ENCODE results near the gene CREG1. TPM values are rescaled to one million over a fixed set of nuclear protein-coding genes. Genes with fewer than 3 reads are reported as not detected.

CREG1 gene
- total RNA-seq, 1 experiment from 2014 or later = 21.7 TPM

- ChIA-PET CTCF (interaction anchor here (1.5 to 3.1 kb wide), 2 partner anchors 84 to 85 kb away, joined by 4 to 37 read pairs; no protein-coding TSS in a partner anchor), POLR2A (no interaction called here)
- H3K36me3 Mint-ChIP-seq = peaks cover 9% of the 10 kb centered on the region
- peaks cover 2% of the 10 kb centered on the region; the same call in 1 of the 2 replicates for H3K4me1 Mint-ChIP-seq
- no peak overlapping the region for H3K4me3 Mint-ChIP-seq
- H3K9me3 Mint-ChIP-seq = peaks cover 26% of the 10 kb centered on the region
- TF ChIP-seq, protein P1, sequence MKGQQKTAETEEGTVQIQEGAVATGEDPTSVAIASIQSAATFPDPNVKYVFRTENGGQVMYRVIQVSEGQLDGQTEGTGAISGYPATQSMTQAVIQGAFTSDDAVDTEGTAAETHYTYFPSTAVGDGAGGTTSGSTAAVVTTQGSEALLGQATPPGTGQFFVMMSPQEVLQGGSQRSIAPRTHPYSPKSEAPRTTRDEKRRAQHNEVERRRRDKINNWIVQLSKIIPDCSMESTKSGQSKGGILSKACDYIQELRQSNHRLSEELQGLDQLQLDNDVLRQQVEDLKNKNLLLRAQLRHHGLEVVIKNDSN (CRISPR knock-in tag; IDR thresholded peaks at IDR 0.05) = no peak
- TF ChIP-seq ATF6 (CRISPR knock-in tag; IDR thresholded peaks at IDR 0.05) (no peak), SP1 (CRISPR knock-in tag; conservative IDR thresholded peaks at IDR 0.05) (no peak), ZNF317 (CRISPR knock-in tag; IDR thresholded peaks at IDR 0.05; ENCODE audit: borderline replicate concordance, low read depth) (no peak), ESRRA (CRISPR knock-in tag; IDR thresholded peaks at IDR 0.05; ENCODE audit: borderline replicate concordance) (no peak)
- TF ChIP-seq, protein P2, sequence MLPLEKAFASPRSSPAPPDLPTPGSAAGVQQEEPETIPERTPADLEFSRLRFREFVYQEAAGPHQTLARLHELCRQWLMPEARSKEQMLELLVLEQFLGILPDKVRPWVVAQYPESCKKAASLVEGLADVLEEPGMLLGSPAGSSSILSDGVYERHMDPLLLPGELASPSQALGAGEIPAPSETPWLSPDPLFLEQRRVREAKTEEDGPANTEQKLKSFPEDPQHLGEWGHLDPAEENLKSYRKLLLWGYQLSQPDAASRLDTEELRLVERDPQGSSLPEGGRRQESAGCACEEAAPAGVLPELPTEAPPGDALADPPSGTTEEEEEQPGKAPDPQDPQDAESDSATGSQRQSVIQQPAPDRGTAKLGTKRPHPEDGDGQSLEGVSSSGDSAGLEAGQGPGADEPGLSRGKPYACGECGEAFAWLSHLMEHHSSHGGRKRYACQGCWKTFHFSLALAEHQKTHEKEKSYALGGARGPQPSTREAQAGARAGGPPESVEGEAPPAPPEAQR (CRISPR knock-in tag; IDR thresholded peaks at IDR 0.05) = no peak
- TF ChIP-seq, protein P3, sequence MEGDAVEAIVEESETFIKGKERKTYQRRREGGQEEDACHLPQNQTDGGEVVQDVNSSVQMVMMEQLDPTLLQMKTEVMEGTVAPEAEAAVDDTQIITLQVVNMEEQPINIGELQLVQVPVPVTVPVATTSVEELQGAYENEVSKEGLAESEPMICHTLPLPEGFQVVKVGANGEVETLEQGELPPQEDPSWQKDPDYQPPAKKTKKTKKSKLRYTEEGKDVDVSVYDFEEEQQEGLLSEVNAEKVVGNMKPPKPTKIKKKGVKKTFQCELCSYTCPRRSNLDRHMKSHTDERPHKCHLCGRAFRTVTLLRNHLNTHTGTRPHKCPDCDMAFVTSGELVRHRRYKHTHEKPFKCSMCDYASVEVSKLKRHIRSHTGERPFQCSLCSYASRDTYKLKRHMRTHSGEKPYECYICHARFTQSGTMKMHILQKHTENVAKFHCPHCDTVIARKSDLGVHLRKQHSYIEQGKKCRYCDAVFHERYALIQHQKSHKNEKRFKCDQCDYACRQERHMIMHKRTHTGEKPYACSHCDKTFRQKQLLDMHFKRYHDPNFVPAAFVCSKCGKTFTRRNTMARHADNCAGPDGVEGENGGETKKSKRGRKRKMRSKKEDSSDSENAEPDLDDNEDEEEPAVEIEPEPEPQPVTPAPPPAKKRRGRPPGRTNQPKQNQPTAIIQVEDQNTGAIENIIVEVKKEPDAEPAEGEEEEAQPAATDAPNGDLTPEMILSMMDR (IDR thresholded peaks at IDR 0.05) = no peak
- ATAC-seq (no peak), DNase-seq (ENCODE audit: low spot score) (no peak)
- H3K27me3 Mint-ChIP-seq (ENCODE audit: low read depth) = no peaks in the 10 kb centered on the region
- no peak overlapping the region for H3K27ac Mint-ChIP-seq
Measured at GRCh38 chr1:167602840-167603239, 49.3 kb upstream of the CREG1 start.

GRCh38 chr1:167601442-167602383 is 48.2 kb upstream of the CREG1 start:
- CTCF ChIA-PET = interaction anchor here (1.2 to 3.1 kb wide), 2 partner anchors 48 to 86 kb away, joined by 3 to 37 read pairs; partner anchors contain the start of gene CREG1
- ATAC-seq = no peak
- peaks cover 2% of the 10 kb centered on the region; the same call in 1 of the 2 replicates for H3K4me1 Mint-ChIP-seq

More at GRCh38 chr1:167601442-167602383, 48.2 kb upstream of the CREG1 start:
- POLR2A ChIA-PET = interaction anchor here (1.0 kb wide), 1 partner anchor 85 kb away, joined by 3 read pairs; no protein-coding TSS in a partner anchor
- TF ChIP-seq RORB (CRISPR knock-in tag; IDR thresholded peaks at IDR 0.05) = no peak
- TF ChIP-seq ESRRA (CRISPR knock-in tag; IDR thresholded peaks at IDR 0.05; ENCODE audit: borderline replicate concordance) = no peak
- TF ChIP-seq, protein P2 (CRISPR knock-in tag; IDR thresholded peaks at IDR 0.05) = no peak
- TF ChIP-seq TP53 (CRISPR knock-in tag; IDR thresholded peaks at IDR 0.05) = no peak
- TF ChIP-seq STAT6 (CRISPR knock-in tag; conservative IDR thresholded peaks at IDR 0.05; ENCODE audit: low read depth) = no peak
- TF ChIP-seq ZNF671 (CRISPR knock-in tag; IDR thresholded peaks at IDR 0.05) = no peak
- no peak for TF ChIP-seq NFATC4 (CRISPR knock-in tag; IDR thresholded peaks at IDR 0.05)
- Mint-ChIP-seq H3K27me3 (ENCODE audit: low read depth) (no peaks in the 10 kb centered on the region), H3K36me3 (peaks cover 1% of the 10 kb centered on the region), H3K9me3 (peaks cover 25% of the 10 kb centered on the region), H3K27ac (no peak overlapping the region), H3K4me3 (no peak overlapping the region)
- DNase-seq (ENCODE audit: low spot score) = no peak
